ENCODE results near the gene DCLK2.

Gene DCLK2

DNA sequence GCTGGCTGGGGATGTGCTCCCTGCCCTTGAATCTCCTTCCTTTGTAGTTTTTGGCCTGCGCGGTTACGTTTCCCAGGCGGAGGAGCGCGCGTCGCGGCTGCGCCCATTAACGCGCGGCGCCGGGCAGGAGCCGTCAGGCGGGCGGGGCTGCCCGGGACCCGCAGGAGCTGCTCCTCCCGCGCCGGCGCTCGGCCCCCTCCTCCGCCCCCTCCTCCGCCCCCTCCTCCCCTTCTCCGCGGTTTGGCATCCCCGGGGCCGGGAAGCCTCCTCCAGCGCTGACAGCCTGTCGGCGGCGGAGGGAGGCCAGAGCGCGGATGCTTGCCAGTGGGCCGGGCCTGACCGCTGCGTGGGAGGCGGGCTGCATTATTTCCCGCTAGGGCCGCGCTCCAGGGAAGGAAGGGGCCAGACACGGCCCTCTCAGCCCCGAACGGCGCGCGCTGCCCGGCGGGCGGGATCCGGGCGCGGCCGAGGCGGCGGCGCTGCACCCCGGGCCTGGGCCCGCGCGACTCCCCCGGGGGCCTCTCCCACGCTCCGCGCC, at the start of gene DCLK2:
TSS of gene DCLK2 (plus strand) at position 405 of the 538 bp plus-strand sequence. CDS start 583 bp downstream, outside the sequence.
- DNase-seq, result no peak

GRCh38 chr4:150032541-150032940, 45.7 kb upstream of the DCLK2 start:
- DNase-seq, result no peak

GRCh38 chr4:150033081-150033480, 45.2 kb upstream of the DCLK2 start:
- DNase-seq, result no peak

DNA sequence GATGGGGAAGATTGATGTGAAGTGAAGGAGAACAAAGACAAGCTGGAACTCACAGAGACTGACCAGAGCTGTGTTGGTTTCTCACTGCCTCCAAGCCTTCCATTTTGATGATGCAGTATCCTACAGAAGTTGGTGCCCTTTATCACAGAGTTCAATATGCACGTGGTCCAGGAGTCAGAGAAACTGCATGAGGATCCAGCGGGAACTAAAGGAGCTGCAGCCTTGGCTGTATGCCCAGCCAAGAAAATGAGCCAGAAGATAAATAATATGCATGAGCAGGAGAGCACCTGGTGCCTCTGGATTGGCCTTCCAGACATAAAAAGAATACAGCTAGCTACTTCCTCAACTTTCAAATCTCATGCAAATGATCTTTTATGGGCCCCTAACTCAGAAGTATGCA, 44.3 kb upstream of the DCLK2 start:
- DNase-seq, result no peak

DNA sequence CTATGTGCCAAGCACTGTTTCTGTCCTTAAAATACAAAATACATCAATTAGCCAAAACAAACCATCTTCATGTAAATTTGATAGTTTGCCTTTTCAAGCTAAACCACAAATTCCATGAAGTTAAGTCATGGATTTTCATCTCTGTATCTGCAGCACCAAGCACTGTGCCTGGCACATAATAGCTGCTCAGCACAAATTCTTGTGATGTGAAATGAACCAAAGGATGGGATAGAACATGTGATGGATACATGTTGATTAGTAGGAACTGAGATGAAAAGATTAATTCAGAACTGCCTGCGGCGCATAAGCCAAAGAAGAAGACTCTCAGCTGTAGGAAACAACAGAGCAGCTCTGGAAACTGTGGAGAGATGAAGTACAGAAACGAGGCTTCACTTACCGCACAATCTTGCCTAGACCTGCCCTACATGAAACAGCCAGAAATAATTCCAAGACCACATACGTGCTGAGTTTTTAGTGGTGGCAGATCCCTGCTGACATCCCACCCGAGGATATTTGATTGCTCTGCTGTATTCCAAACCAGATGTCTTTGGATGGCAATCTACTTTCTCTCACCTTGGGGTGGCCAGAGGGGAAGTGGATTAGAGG, 40.9 kb upstream of the DCLK2 start:
- no peak for DNase-seq

DNA sequence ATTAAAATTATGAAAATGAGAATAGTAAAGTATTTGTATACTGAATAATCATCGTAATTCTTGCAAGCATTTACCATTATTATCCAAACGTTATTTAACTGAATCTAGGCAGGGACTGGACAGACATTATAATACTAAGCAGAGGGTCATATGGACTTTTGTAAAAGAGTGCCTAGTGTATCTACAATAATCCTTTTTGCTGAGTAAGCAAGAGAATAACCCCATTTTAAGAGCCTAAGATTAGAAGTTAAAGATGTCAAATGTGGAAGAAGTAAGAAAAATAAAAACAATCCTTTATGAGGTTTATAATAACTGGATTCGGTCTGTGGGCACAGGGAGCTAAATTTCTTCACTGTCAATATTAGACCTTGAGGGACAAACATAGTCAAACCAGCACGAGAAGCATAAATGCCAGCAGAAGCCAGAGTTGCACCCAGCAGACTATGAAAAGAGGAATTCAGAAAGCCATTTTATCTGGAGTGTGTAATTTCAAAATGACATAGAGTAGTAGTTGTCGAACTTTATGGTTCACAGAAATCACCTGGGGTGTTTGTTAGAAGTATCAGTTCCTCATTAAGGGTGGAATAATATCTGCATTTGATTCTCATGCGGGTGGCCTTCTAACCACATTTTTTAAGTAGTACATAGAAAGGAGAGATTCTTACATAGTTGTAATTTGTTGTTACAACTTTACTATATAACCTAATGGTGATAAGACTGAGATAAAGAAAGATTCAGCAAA, 39.7 kb upstream of the DCLK2 start:
- no peak for DNase-seq

- no peak for DNase-seq
Measured at GRCh38 chr4:150039274-150040127, 38.7 kb upstream of the DCLK2 start.

- DNase-seq, result no peak
Measured at GRCh38 chr4:150044517-150044916, 33.7 kb upstream of the DCLK2 start.

- no peak for DNase-seq
Measured at GRCh38 chr4:150045410-150045809, 32.8 kb upstream of the DCLK2 start.

DNA sequence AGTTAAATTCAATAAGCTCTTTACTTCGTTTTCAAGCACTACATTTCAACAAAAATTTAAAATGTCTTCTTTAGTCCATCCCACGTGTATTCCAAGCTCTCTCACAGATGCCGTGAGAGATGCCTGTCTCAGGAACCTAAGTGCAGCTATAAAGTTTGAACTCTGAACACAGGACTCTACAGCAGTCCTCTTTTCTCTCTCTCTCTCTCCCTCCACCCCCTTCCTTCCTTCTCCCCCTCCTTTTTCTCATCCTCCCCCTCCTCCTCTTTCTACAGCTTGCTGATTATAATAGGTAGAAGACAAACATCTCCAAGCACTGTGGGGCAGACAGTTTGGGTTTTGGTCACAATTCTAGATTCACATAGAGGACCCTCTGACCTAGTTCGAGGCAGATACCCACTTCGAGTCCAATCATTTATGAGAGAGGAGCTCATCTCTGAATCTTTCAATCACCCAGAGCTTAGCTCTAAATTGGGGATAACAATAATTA, 31.5 kb upstream of the DCLK2 start:
- DNase-seq, result no peak

DNA sequence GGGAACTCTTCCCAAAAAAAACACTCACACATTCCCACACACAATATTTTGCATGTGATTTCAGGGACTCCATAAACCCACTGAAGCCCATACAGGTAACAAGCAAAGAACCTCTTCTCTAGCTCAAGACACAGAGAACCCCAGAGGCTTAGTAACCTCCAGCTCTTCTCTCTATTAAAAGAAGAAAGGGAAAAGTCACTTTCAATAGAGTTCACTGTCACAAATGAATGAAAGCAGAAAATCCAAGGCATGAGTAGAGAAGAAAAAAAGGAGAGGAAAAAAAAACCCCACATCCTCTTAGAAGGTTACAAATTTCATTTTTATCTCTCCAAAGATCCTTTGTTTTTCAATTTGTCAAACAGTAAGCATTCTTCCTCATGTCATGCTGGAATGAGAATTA, 30.7 kb upstream of the DCLK2 start:
- no peak for DNase-seq

DNA sequence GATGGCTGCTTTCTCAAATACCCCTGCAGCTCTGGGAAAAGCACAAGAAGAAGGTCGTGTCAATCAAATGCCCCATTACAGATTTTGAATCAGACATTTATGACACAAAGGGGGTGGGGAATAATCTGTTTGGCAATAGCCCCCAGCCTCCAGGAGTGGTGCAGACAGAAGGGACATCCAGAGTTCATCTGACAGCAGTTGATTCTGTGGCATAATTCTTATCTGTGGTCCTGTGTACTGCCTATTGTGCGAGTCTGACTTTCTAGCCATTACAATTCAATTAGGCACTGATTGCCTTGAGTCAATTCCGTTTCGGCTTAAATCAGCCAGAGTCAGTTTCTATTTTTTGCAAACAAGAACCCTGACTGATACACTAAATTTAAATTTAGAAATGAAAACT, 28.6 kb upstream of the DCLK2 start:
- DNase-seq, result no peak

- DNase-seq, result no peak
Measured at GRCh38 chr4:150050566-150050965, 27.7 kb upstream of the DCLK2 start.

DNA sequence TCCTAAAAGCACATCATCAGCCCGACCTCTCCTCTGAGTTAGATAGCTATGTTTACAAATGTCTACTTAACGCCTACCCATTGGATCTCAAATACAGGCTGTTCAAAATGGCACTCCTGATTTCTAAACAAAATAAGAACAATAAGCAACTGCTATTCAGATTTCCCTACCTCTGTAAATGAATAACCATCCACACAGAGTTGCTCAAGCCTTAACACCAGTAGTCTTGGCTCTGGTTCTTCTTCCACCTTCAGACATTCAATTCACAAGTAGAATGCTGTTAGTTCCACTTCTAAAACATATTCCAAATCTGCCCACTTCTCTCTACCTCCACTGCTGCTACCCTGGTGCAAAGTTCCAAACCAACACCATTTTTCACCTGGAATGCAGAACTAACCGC, 27.1 kb upstream of the DCLK2 start:
- no peak for DNase-seq

GRCh38 chr4:150055467-150055866, 22.8 kb upstream of the DCLK2 start:
- DNase-seq, result no peak

- DNase-seq, result no peak
Measured at GRCh38 chr4:150056569-150056968, 21.7 kb upstream of the DCLK2 start.

DNA sequence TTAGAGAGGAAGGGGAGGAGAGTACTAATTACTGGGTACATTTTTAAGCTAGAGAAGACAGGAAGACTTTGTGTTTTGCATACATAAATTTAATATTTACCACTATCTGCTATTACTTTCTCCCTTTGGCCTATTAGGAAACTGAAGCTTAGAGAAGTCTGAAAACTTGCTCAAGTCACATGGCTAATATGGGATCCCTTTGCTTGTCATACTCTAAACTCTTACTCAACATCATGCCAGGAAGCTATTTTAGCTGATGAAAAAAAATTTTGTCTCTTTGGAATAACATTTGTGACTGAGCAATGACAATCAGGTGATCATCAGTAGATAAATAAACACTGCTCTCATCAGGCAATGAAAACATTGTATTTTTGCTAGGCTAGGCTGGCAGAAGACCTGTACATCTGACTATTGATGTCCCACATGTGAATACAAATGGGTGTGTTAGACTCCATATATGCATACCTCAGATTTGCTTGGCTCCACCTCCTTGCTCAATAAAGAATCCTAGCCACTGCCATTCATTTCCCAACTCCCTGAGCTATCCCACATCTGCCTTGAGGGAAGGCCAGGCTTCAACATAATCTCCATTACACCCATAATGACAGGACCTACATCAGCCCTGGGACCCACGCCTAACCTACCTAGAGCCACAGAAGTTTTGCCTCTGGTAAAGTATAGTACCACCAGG, 17.0 kb upstream of the DCLK2 start:
- no peak for DNase-seq

GRCh38 chr4:150063128-150063527, 15.1 kb upstream of the DCLK2 start:
- DNase-seq, result no peak

GRCh38 chr4:150065740-150066139, 12.5 kb upstream of the DCLK2 start:
- DNase-seq, result no peak

- no peak for DNase-seq
Measured at GRCh38 chr4:150067859-150068258, 10.4 kb upstream of the DCLK2 start.

DNA sequence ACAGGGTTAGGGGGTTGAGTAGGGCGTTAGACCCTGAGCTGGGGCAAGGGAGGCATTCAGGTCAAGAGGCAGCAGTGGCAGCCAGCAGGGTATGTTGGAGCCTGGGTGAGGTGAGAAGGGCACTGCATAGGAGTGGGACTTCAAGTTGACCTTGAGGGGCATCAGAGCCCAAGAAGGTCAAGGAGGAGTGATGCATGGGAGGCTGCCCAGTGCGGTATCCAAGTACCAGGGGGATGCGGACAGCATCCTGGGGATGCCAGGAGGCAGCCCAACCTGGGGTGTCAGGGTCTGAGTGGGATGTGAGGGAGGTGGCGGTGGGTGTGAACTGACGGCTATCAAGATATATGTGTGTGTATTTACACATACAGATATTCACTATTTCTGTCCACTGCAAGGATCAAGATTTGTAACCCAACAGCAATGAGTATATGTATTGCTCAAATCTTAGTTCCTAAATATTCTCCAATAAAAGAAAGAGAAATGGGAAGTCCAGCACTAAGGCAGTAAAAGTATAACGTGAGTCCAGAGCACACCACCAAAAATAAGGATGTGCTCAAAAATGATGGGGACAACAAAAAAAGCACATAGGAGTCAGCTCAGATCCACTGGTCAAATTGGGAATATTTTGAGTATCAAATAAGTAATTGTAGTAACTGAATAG, 9.8 kb upstream of the DCLK2 start:
- DNase-seq, result no peak

GRCh38 chr4:150069353-150069752, 8.9 kb upstream of the DCLK2 start:
- no peak for DNase-seq
